ENCODE results near the gene LRRC32. TPM values are rescaled to one million over a fixed set of nuclear protein-coding genes. Genes with fewer than 3 reads are reported as not detected.

The LRRC32 gene
- total RNA-seq, 4 donors from 2014 or later, result 22.7 to 37.6 (median 31.1) TPM

DNA sequence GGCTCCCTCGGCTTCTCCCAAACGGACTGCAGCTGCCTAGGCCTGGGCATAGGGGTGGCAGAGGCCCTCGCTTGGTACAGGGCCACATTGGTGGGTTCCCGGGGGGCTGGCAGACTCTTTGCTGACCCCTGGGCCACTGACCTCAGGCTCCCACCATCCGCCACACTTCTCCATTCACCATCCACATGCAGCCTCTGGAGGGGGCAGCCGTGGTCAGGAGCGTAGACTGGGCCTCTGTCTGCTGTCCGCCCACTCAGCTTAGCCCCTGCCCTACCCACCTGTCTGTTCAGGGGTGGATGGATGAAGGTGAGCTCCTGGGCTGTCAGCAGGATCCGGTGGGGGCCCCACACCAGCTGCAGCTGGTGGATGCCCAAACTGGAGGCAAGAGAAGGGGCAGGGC is 45.7 kb upstream of the LRRC32 start:
- Histone ChIP-seq H3K36me3 (no peaks in the 10 kb centered on the region), H3K9me3 (no peaks in the 10 kb centered on the region), H3K27ac (no peak overlapping the region), H3K4me1 (no peaks in the 10 kb centered on the region), H3K4me3 (no peak overlapping the region), H3K27me3 (peaks cover 4% of the 10 kb centered on the region)
- WGBS, 2 donors (ENCODE audit: low coverage in 1 of 2), result no CpG with 5 or more reads among the region's 9 CpGs
- TF ChIP-seq POLR2AphosphoS5 (IDR thresholded peaks at IDR 0.05), result no peak
- TF ChIP-seq EP300 (IDR thresholded peaks at IDR 0.05), result no peak
- no peak for TF ChIP-seq POLR2A (IDR thresholded peaks at IDR 0.05)
- TF ChIP-seq, protein P1, sequence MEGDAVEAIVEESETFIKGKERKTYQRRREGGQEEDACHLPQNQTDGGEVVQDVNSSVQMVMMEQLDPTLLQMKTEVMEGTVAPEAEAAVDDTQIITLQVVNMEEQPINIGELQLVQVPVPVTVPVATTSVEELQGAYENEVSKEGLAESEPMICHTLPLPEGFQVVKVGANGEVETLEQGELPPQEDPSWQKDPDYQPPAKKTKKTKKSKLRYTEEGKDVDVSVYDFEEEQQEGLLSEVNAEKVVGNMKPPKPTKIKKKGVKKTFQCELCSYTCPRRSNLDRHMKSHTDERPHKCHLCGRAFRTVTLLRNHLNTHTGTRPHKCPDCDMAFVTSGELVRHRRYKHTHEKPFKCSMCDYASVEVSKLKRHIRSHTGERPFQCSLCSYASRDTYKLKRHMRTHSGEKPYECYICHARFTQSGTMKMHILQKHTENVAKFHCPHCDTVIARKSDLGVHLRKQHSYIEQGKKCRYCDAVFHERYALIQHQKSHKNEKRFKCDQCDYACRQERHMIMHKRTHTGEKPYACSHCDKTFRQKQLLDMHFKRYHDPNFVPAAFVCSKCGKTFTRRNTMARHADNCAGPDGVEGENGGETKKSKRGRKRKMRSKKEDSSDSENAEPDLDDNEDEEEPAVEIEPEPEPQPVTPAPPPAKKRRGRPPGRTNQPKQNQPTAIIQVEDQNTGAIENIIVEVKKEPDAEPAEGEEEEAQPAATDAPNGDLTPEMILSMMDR (IDR thresholded peaks at IDR 0.05), result no peak
- ATAC-seq, result peak; percentile 22

DNA sequence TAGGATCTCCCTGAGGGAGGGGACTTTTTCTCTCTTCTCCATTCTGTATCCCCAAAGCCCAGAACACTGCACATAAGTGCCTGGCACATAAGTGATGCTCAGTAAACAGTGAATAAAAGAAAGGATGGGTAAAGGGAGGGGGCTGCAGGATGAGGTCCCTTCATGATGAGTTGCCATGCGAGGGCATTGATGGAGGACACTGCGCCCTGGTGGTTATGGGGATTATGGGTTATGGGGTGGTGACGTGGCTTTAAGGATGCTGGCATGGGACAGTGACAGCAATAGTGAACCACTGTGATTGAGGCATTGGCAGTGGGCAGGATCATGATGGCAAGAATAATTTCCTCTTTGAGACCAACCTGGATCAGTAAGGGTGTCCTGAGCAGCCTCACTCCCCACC is 43.9 kb upstream of the LRRC32 start:
- no peak for TF ChIP-seq POLR2A (IDR thresholded peaks at IDR 0.05)
- no peak for TF ChIP-seq EP300 (IDR thresholded peaks at IDR 0.05)
- TF ChIP-seq POLR2AphosphoS5 (IDR thresholded peaks at IDR 0.05), result no peak
- TF ChIP-seq, protein P1 (IDR thresholded peaks at IDR 0.05), result no peak
- Histone ChIP-seq H3K36me3 (no peaks in the 10 kb centered on the region), H3K27ac (no peak overlapping the region), H3K4me1 (no peaks in the 10 kb centered on the region), H3K9me3 (no peaks in the 10 kb centered on the region), H3K27me3 (peaks cover 4% of the 10 kb centered on the region), H3K4me3 (no peak overlapping the region)
- WGBS, 2 donors (ENCODE audit: low coverage in 1 of 2), result 85% methylated on average over 3 of the region's 3 CpGs; no CpG with 5 or more reads in 1 of the 2 donors
- ATAC-seq, result no peak

DNA sequence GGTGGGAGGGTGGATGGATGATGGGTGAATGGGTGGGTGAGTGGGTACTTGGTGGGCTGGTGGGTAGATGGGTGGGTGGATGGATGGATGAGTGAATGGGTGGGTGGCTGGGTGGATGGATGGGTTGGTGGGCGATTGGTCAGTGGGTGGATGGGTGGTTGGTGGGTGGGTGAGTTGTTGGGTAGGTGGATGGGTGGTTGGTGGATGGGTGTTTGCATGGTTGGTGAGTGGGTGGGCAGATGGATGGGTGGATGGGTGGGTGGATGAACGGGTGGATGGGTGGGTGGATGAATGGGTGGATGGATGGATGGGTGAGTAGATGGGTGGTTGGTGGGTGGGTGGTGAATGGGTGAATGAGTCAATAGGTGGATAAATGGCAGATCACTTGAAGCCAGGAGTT is 43.0 kb upstream of the LRRC32 start:
- ATAC-seq, result no peak
- Histone ChIP-seq H3K4me1 (no peaks in the 10 kb centered on the region), H3K4me3 (no peak overlapping the region), H3K9me3 (no peaks in the 10 kb centered on the region), H3K27me3 (peaks cover 4% of the 10 kb centered on the region), H3K36me3 (no peaks in the 10 kb centered on the region), H3K27ac (no peak overlapping the region)
- 50 to 66% methylated on average over 1 to 2 of the region's 2 CpGs for WGBS, 2 donors (ENCODE audit: low coverage in 1 of 2)
- TF ChIP-seq POLR2AphosphoS5 (IDR thresholded peaks at IDR 0.05) (no peak), POLR2A (IDR thresholded peaks at IDR 0.05) (no peak), EP300 (IDR thresholded peaks at IDR 0.05) (no peak)
- TF ChIP-seq, protein P1 (IDR thresholded peaks at IDR 0.05), result no peak

DNA sequence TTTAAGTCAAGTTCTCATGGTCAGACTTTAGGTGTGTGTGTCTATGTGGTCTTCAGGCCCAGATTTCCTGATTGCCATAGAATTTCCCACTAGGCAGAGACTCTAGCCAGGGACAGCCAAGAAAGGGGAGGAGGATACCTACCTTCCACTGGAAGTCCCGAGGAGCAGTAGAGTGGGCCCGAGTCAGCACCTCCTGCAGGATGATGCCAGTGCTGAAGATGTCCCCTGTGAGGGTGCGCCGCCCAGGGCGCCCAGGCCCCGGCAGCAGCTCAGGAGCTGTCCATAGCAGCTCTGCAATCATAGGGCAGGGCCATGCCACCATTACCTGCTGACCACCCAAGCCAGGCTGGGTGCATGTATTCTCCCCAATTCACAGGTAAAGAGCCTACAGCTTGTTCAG is 41.6 kb upstream of the LRRC32 start:
- Histone ChIP-seq H3K27ac (no peak overlapping the region), H3K9me3 (no peaks in the 10 kb centered on the region), H3K27me3 (peaks cover 4% of the 10 kb centered on the region), H3K4me1 (no peaks in the 10 kb centered on the region), H3K36me3 (no peaks in the 10 kb centered on the region), H3K4me3 (no peak overlapping the region)
- 90% methylated on average over 2 of the region's 6 CpGs; no CpG with 5 or more reads in 1 of the 2 donors for WGBS, 2 donors (ENCODE audit: low coverage in 1 of 2)
- TF ChIP-seq, protein P1 (IDR thresholded peaks at IDR 0.05), result no peak
- no peak for TF ChIP-seq EP300 (IDR thresholded peaks at IDR 0.05)
- TF ChIP-seq POLR2A (IDR thresholded peaks at IDR 0.05), result no peak
- no peak for TF ChIP-seq POLR2AphosphoS5 (IDR thresholded peaks at IDR 0.05)
- no peak for ATAC-seq

DNA sequence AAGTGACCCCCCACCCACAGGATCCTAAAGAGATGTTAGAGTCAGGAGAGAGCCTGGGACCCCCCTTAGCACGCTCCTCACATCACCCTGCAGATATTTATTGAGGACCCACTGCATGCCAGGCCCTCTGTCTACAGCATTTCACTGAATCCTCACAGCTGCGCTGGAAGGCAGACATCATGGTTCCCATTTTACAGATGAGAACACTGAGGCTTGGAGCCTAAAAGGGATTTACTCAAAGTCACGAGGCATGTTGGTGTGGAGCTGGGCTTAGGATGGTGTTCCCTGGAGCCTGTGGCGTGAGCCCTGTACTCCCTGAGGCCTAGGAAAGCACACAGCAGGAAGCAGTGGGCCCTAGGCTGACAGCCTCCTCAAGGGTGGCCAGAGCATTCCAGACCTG is 39.2 kb upstream of the LRRC32 start:
- Histone ChIP-seq H3K4me1 (no peaks in the 10 kb centered on the region), H3K9me3 (peaks cover 0 to 10% (median 0%) of the 10 kb centered on the region in 3 donors), H3K4me3 (no peak overlapping the region), H3K27ac (no peak overlapping the region), H3K27me3 (peaks cover 4% of the 10 kb centered on the region), H3K36me3 (no peaks in the 10 kb centered on the region)
- no peak for ATAC-seq
- WGBS, 2 donors (ENCODE audit: low coverage in 1 of 2), result 80% methylated on average over 1 of the region's 4 CpGs; no CpG with 5 or more reads in 1 of the 2 donors
- no peak for TF ChIP-seq POLR2A (IDR thresholded peaks at IDR 0.05)
- TF ChIP-seq EP300 (IDR thresholded peaks at IDR 0.05), result no peak
- TF ChIP-seq, protein P1 (IDR thresholded peaks at IDR 0.05), result no peak
- TF ChIP-seq POLR2AphosphoS5 (IDR thresholded peaks at IDR 0.05), result no peak
